ENCODE results near the gene BAX.

DNA sequence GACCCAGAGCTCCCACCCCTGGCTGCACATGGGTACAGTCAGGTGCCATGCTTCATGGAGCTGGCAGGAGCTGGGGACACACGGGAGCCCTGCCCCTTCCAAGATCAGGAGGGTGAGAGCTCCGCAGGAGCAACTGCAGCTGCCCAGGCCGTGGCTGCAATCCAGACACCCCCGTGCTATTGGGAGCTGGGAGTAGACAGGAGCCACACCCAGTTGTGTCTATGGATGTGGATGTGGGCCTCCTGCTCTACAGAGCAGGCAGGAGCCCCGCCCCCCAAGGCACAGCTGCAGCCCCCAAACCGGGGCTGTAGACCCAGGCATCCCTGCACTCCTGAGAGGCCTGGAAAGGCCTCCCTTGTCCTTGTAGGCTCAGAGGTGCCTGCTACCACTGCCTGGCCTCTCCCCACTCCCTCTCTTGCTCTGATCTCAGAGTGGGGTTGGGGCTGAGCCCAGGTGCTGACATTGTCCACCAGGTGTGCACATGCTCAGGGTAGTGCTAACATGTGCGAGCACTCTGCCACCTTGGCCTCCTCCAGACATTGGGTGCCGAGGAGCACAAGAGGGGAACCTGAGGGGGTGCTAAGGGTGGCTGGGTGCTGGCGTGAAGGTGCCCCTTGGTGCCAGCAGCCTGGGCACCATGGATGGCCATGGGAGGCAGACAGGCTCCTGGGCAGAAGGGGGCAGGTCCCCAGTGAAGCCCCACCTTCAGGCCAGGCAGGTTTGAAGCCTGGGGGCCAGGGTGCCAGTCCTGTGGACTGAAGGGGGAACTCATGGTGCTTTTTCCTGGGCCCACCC is 8.0 kb upstream of the BAX start:
- TF ChIP-seq, protein P1, sequence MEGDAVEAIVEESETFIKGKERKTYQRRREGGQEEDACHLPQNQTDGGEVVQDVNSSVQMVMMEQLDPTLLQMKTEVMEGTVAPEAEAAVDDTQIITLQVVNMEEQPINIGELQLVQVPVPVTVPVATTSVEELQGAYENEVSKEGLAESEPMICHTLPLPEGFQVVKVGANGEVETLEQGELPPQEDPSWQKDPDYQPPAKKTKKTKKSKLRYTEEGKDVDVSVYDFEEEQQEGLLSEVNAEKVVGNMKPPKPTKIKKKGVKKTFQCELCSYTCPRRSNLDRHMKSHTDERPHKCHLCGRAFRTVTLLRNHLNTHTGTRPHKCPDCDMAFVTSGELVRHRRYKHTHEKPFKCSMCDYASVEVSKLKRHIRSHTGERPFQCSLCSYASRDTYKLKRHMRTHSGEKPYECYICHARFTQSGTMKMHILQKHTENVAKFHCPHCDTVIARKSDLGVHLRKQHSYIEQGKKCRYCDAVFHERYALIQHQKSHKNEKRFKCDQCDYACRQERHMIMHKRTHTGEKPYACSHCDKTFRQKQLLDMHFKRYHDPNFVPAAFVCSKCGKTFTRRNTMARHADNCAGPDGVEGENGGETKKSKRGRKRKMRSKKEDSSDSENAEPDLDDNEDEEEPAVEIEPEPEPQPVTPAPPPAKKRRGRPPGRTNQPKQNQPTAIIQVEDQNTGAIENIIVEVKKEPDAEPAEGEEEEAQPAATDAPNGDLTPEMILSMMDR (IDR thresholded peaks at IDR 0.05 in 4 of 5, conservative IDR thresholded peaks at IDR 0.05 in 1 of 5) = no peak
- no peak for TF ChIP-seq POLR2A (IDR thresholded peaks at IDR 0.05)

Measured in gastrocnemius medialis (tissue), 4 donors.